Right cardiac atrium (tissue), 5 donors: Measurements from ENCODE around the gene DAG1. TPM values are rescaled to one million over a fixed set of nuclear protein-coding genes. Genes with fewer than 3 reads are reported as not detected.

Experiments
- ATAC-seq, 2 donors: fragments of 200-7000 bp; cut with Tn5 transposase; one replicate each; pipeline versions ENCODE4 v1.8.0 to v1.9.1; 2020; ENCODE audit warnings: moderate library complexity in 2 of 2, mild to moderate bottlenecking in 1 of 2
- DNase-seq, 3 donors: peaks; one replicate each; pipeline ENCODE4 v3.0.0-alpha.2; 2020
- H3K27ac ChIP-seq: one replicate; pipeline ENCODE4 v1.5.1; 2013; ENCODE audit warnings: mild to moderate bottlenecking, low read length, control low read depth, moderate library complexity
- H3K27me3 ChIP-seq: one replicate; pipeline ENCODE4 v1.6.1; 2013; ENCODE audit not compliant: control insufficient read depth, insufficient read depth
- H3K4me1 ChIP-seq: one replicate; pipeline ENCODE4 v1.6.1; 2013; ENCODE audit warnings: low read length; ENCODE audit not compliant: control insufficient read depth, insufficient read depth
- H3K4me3 ChIP-seq: one replicate; pipeline ENCODE4 v1.5.1; 2013; ENCODE audit warnings: low read length, control low read depth
- H3K9me3 ChIP-seq: one replicate; pipeline ENCODE4 v1.6.1; 2013; ENCODE audit warnings: low read length; ENCODE audit not compliant: control insufficient read depth
- WGBS: extraction: QIAGEN DNeasy Blood & Tissue Kit; methylation state at CpG from one replicate; pipeline ENCODE4 v1.1.7; 2013; 5-methylcytosine and 5-hydroxymethylcytosine counted together
- intact Hi-C, 4 donors: fragments of 100-400 bp; cut with DNase I; formaldehyde crosslinking; loops; one replicate each; pipeline versions ENCODE4 v1.11.0 to v1.14.0; 2022 to 2023
- polyA plus RNA-seq: library from polyadenylated mRNA; stranded (reverse); fragments of 200-250 nt; gene quantifications from one replicate; pipeline ENCODE4 v1.2.3, GENCODE V29; 2013
- total RNA-seq, 4 donors: library from RNA; stranded (reverse); fragmentation: NEBNext Ultra II Directional; extraction: Animal tissue kit (Norgen Biotek cat#: 25700); gene quantifications; one replicate each; pipeline ENCODE4 v1.2.1, GENCODE V29; 2021
- donor health status: healthy with polysubstance abuse.
- donor health status: DM: no; HTN: yes; CAD: no.
- donor health status: DM: no; HTN: no; CAD: no.
- donor health status: DM: no; HTN: yes; CAD: no; lungs with severe emphysema.
- donor health status: DM: yes; HTN: yes; CAD: no.

Gene DAG1
- total and polyA plus RNA-seq, 5 donors, result 64.0 to 141 (median 120) TPM

- no peaks in the 10 kb centered on the region for H3K27me3 ChIP-seq
- WGBS, result 89% methylated on average over 3 of the region's 3 CpGs
- no peak overlapping the region for H3K4me3 ChIP-seq
- ATAC-seq (no peak), DNase-seq (no peak)
- no peak overlapping the region for H3K27ac ChIP-seq
- intact Hi-C loops, result loop anchor here in 1 of 4 donors (5.0 kb wide), 1 partner anchor 106 kb away; no protein-coding TSS in a partner anchor
- H3K4me1 ChIP-seq, result peaks cover 6% of the 10 kb centered on the region
- no peaks in the 10 kb centered on the region for H3K9me3 ChIP-seq
Measured at GRCh38 chr3:49556500-49557275, 86.6 kb downstream of the DAG1 start.

DNA sequence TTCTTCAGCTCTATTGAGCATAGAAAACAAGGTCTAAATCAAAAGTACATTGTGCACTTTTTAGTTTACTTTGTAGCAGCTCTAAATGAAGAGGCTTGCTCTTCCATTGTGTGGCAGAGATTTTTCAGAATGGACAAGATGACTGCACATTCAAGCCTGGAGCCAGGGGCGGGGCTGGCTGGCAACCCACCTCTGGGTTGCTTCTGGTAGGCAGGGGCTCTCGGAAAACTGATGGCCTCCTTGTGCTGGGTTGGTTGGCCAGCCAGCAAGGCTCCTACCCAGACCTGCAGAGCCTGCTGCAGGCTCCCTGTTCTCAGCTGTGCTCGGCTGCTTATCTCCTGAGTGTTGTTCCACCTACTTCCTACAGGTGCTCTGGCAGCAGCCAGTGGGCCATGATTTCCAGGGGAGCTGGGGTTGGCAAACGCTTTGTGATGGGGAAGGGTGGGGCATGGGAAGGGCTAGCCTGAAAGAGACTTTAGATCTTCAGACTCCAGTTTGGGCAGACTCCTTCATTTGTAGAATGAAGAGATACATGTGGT lies 93.0 kb downstream of the DAG1 start:
- Histone ChIP-seq H3K27ac (no peak overlapping the region), H3K27me3 (no peaks in the 10 kb centered on the region), H3K4me1 (no peaks in the 10 kb centered on the region), H3K4me3 (no peak overlapping the region), H3K9me3 (no peaks in the 10 kb centered on the region)
- ATAC-seq (no peak), DNase-seq (no peak)
- WGBS, result 54% methylated on average over 4 of the region's 4 CpGs
- intact Hi-C loops, result no loop called here

- H3K4me1 ChIP-seq, result no peaks in the 10 kb centered on the region
- no peaks in the 10 kb centered on the region for H3K27me3 ChIP-seq
- no peak overlapping the region for H3K4me3 ChIP-seq
- 83% methylated on average over 4 of the region's 4 CpGs for WGBS
- no peak for DNase-seq
- intact Hi-C loops, result no loop called here
- no peak overlapping the region for H3K27ac ChIP-seq
- ATAC-seq, result no peak
- no peaks in the 10 kb centered on the region for H3K9me3 ChIP-seq
Measured at GRCh38 chr3:49563766-49564165, 93.7 kb downstream of the DAG1 start.

DNA sequence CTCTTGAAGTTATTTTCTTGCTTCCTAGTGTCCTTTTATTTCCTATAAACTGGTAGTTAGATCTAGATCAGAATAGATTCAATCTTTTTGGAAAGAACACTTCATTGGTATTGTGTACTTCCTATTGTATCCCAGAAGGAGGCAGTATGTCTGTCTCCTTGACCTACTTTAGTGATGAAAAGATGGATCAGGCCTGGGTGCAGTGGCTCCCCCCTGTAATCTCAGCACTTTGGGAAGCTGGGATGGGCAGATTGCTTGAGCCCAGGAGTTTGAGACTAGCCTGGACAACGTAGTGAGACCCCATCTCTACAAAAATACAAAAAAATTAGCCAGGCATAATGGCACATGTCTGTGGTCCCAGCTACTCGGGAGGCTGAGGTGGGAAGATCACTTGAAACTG lies 96.2 kb downstream of the DAG1 start:
- H3K4me1 ChIP-seq, result no peaks in the 10 kb centered on the region
- H3K27ac ChIP-seq, result no peak overlapping the region
- no peak for DNase-seq
- no peaks in the 10 kb centered on the region for H3K9me3 ChIP-seq
- H3K27me3 ChIP-seq, result no peaks in the 10 kb centered on the region
- no peak overlapping the region for H3K4me3 ChIP-seq
- no peak for ATAC-seq
- 77% methylated on average over 2 of the region's 2 CpGs for WGBS
- intact Hi-C loops, result no loop called here

DNA sequence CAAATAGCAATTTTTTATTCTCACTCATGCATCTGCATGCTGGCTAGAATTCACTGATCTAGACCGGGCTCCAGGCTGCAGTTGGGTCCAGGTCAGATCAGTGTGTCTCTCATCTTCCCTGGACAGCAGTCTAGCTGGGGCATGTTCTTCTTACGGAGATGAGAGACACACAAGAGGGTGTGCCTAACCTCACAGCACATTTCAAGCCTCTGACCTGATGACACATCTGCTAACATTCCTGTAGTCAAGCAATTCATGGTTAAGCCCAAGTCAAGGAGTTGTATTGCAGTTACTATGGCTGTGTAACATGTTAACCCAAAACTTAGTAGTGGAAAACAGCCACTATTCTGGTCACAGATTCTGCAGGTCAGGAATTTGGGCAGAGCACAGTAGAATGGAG lies 97.3 kb downstream of the DAG1 start:
- Histone ChIP-seq H3K27me3 (no peaks in the 10 kb centered on the region), H3K27ac (no peak overlapping the region), H3K4me1 (no peaks in the 10 kb centered on the region), H3K9me3 (no peaks in the 10 kb centered on the region), H3K4me3 (no peak overlapping the region)
- WGBS, result 36% methylated on average over 2 of the region's 2 CpGs
- intact Hi-C loops, result no loop called here
- DNase-seq (no peak), ATAC-seq (no peak)

GRCh38 chr3:49568965-49569364 lies 98.9 kb downstream of the DAG1 start:
- intact Hi-C loops, result no loop called here
- ATAC-seq, result no peak

GRCh38 chr3:49570028-49570654 lies 100.1 kb downstream of the DAG1 start:
- H3K27ac ChIP-seq, result no peak overlapping the region
- DNase-seq (no peak), ATAC-seq (no peak)
- no peaks in the 10 kb centered on the region for H3K27me3 ChIP-seq
- WGBS, result 59% methylated on average over 6 of the region's 6 CpGs
- H3K4me3 ChIP-seq, result no peak overlapping the region
- intact Hi-C loops, result loop anchor here in 1 of 4 donors (10.0 kb wide), 1 partner anchor 65 kb away; no protein-coding TSS in a partner anchor
- H3K9me3 ChIP-seq, result no peaks in the 10 kb centered on the region
- no peaks in the 10 kb centered on the region for H3K4me1 ChIP-seq

More at GRCh38 chr3:49568965-49569364, 98.9 kb downstream of the DAG1 start:
- no peaks in the 10 kb centered on the region for H3K27me3 ChIP-seq
- H3K4me1 ChIP-seq, result no peaks in the 10 kb centered on the region
- no peak overlapping the region for H3K4me3 ChIP-seq
- no peaks in the 10 kb centered on the region for H3K9me3 ChIP-seq
- DNase-seq, result no peak
- H3K27ac ChIP-seq, result no peak overlapping the region

- no peaks in the 10 kb centered on the region for H3K27me3 ChIP-seq
- no peak for ATAC-seq
- no peak overlapping the region for H3K4me3 ChIP-seq
- no peaks in the 10 kb centered on the region for H3K9me3 ChIP-seq
- no peaks in the 10 kb centered on the region for H3K4me1 ChIP-seq
- no peak for DNase-seq
- intact Hi-C loops, result no loop called here
- no peak overlapping the region for H3K27ac ChIP-seq
Measured at GRCh38 chr3:49582177-49582576, 112.1 kb downstream of the DAG1 start.

Other genes starting within 250 kb of the DAG1 start
- gene C3orf62, start 193.0 kb upstream of the DAG1 start, total RNA-seq, result 1 to 10 TPM; 3.2 to 3.8 (median 3.4) TPM
- 3.9 TPM for gene C3orf62, start 193.0 kb upstream of the DAG1 start, polyA plus RNA-seq
- 10 to 100 TPM; 36.6 to 46.0 (median 40.4) TPM for gene USP4, start 130.2 kb upstream of the DAG1 start, total RNA-seq
- 19.5 TPM for gene USP4, start 130.2 kb upstream of the DAG1 start, polyA plus RNA-seq
- gene GPX1, start 111.9 kb upstream of the DAG1 start, total RNA-seq, result 100 to 1,000 TPM; 153 to 254 (median 196) TPM
- gene GPX1, start 111.9 kb upstream of the DAG1 start, polyA plus RNA-seq, result 258 TPM
- gene RHOA, start 58.3 kb upstream of the DAG1 start, total RNA-seq, result 100 to 1,000 TPM; 217 to 310 (median 265) TPM
- gene RHOA, start 58.3 kb upstream of the DAG1 start, polyA plus RNA-seq, result 142 TPM
- 10 to 100 TPM; 15.5 to 21.4 (median 19.0) TPM for gene TCTA, start 57.8 kb upstream of the DAG1 start, total RNA-seq
- 19.4 TPM for gene TCTA, start 57.8 kb upstream of the DAG1 start, polyA plus RNA-seq
- 10 to 100 TPM; 17.4 to 33.7 (median 29.6) TPM for gene AMT, start 47.8 kb upstream of the DAG1 start, total RNA-seq
- gene AMT, start 47.8 kb upstream of the DAG1 start, polyA plus RNA-seq, result 20.0 TPM
- 10 to 100 TPM in 3 of 4 donors, 1 to 10 TPM in 1; 7.5 to 19.4 (median 18.4) TPM for gene NICN1, start 40.9 kb upstream of the DAG1 start, total RNA-seq
- gene NICN1, start 40.9 kb upstream of the DAG1 start, polyA plus RNA-seq, result 13.3 TPM
- gene BSN, start 84.2 kb downstream of the DAG1 start, total RNA-seq, result 1 to 10 TPM in 1 of 4 donors, under 1 TPM in 3; 0.25 to 1.4 (median 0.39) TPM
- 0.38 TPM for gene BSN, start 84.2 kb downstream of the DAG1 start, polyA plus RNA-seq
- 100 to 1,000 TPM in 1 of 4 donors, 10 to 100 TPM in 3; 75.7 to 110 (median 93.6) TPM for gene APEH, start 204.1 kb downstream of the DAG1 start, total RNA-seq
- 37.4 TPM for gene APEH, start 204.1 kb downstream of the DAG1 start, polyA plus RNA-seq
- 1 to 10 TPM; 3.5 to 7.5 (median 6.6) TPM for gene MST1, start 219.2 kb downstream of the DAG1 start, total RNA-seq
- 6.2 TPM for gene MST1, start 219.2 kb downstream of the DAG1 start, polyA plus RNA-seq
- 10 to 100 TPM; 36.6 to 44.6 (median 41.8) TPM for gene RNF123, start 219.3 kb downstream of the DAG1 start, total RNA-seq
- gene RNF123, start 219.3 kb downstream of the DAG1 start, polyA plus RNA-seq, result 24.4 TPM
- under 1 TPM in 1 of 4 donors, not detected in 3; 0.09 TPM for gene AMIGO3, start 249.4 kb downstream of the DAG1 start, total RNA-seq
- gene AMIGO3, start 249.4 kb downstream of the DAG1 start, polyA plus RNA-seq, result 0.57 TPM